H1 (cell line): ENCODE results near the gene APOL2.
"Not testable (repeated sequence)": the region's sequence is repeated elsewhere in the genome, so short reads cannot be mapped to it uniquely, and the experiment has no call there.

Experiments used
- BCL11A ChIP-seq, 2 experiments: IDR thresholded peaks; one replicate each; pipeline ENCODE4 v1.6.1; 2011; ENCODE audit warnings: low read depth in 2 of 2, low read length in 2 of 2, mild to moderate bottlenecking in 2 of 2
- CEBPB ChIP-seq: IDR thresholded peaks from 2 replicates; pipeline ENCODE4 v1.6.1; 2012; ENCODE audit warnings: low read depth, low read length
- CTCF ChIP-seq, 3 experiments: IDR thresholded peaks; 1 replicate in 2 of 3; 2 replicates in 1 of 3; pipeline versions ENCODE4 v1.5.1 to v1.6.1; 2011; ENCODE audit warnings: low read length in 3 of 3, mild to moderate bottlenecking in 3 of 3, inconsistent platforms in 2 of 3, low read depth in 1 of 3, moderate library complexity in 1 of 3; ENCODE audit not compliant: insufficient read depth in 1 of 3; ENCODE audit errors: control extremely low read depth in 1 of 3
- EZH2 ChIP-seq: fragments of 200-600 bp; sonication (generic); IDR thresholded peaks from 2 replicates; pipeline ENCODE4 v1.7.1; 2012; ENCODE audit warnings: low read depth, mild to moderate bottlenecking, moderate library complexity, low read length, inconsistent platforms; ENCODE audit not compliant: severe bottlenecking
- POLR2A ChIP-seq, 2 experiments: IDR thresholded peaks; 1 replicate in 1 of 2; 2 replicates in 1 of 2; pipeline ENCODE4 v1.6.1; 2011; ENCODE audit warnings: low read depth in 2 of 2, low read length in 2 of 2, mild to moderate bottlenecking in 2 of 2; ENCODE audit errors: control extremely low read depth in 1 of 2
- SIN3A ChIP-seq, 2 experiments: IDR thresholded peaks in 1 of 2; conservative IDR thresholded peaks in 1 of 2; 2 replicates each; pipeline ENCODE4 v1.6.1; 2011 to 2012; ENCODE audit warnings: low read length in 2 of 2, improper control_type of control experiment in 1 of 2, low read depth in 1 of 2, mild to moderate bottlenecking in 1 of 2
- SP1 ChIP-seq: IDR thresholded peaks from 2 replicates; pipeline ENCODE4 v1.6.1; 2011; ENCODE audit warnings: low read depth, low read length

- TF ChIP-seq POLR2A (IDR thresholded peaks at IDR 0.05; ENCODE audit: control extremely low read depth in 1 of 2, low read depth in 2 of 2, low read length in 2 of 2); BCL11A (IDR thresholded peaks at IDR 0.05; ENCODE audit: low read depth in 2 of 2, low read length in 2 of 2); CTCF (IDR thresholded peaks at IDR 0.05; ENCODE audit: control extremely low read depth in 1 of 3, insufficient read depth in 1 of 3, low read depth in 1 of 3, low read length in 3 of 3); EZH2; CEBPB; SP1; SIN3A (conservative IDR thresholded peaks at IDR 0.05 in 1 of 2, IDR thresholded peaks at IDR 0.05 in 1 of 2; ENCODE audit: low read depth in 1 of 2, low read length in 2 of 2): not testable (repeated sequence)
Measured at GRCh38 chr22:36262307-36262706, 23.0 kb upstream of the APOL2 start.
